Fibroblast of skin of right quadriceps (primary cell): Measurements from ENCODE around the gene DRC7.

ENCODE experiments used
- DNase-seq: peaks from one replicate; pipeline ENCODE4 v3.0.0-alpha.2; 2013

Gene DRC7

GRCh38 chr16:57753448-57754353, 59.1 kb downstream of the DRC7 start:
- DNase-seq, result no peak

- no peak for DNase-seq
Observed at GRCh38 chr16:57754354-57755060, 59.9 kb downstream of the DRC7 start.

DNA sequence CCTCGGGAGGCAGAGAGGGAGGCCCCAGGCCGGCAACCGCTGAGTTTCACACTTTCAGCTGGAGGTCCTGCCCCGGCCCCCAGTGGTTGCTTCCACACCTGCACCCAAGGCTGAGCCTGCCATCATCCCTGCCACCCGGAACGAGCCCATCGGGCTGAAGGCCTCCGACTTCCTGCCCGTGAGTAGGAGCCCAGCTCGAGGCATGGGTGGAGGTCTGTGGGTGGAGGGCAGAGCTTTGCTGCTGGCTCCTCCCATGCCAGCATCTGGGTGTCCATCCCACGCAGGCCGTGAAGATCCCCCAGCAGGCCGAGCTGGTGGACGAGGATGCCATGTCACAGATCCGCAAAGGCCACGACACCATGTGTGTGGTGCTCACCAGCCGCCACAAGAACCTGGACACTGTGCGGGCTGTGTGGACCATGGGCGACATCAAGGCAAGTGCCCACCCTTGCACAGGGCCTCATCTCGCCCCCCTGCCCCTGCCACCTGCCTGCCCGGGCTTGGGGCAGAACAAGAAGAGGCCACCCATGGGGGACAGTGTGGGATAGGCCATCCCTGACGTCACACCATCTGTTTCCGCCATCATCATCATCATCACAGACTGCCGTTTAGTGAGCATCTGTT, 60.6 kb downstream of the DRC7 start:
- DNase-seq, result no peak

- DNase-seq, result no peak
Observed at GRCh38 chr16:57755726-57756423, 61.3 kb downstream of the DRC7 start.

GRCh38 chr16:57756424-57757325, 62.1 kb downstream of the DRC7 start:
- no peak for DNase-seq

DNA sequence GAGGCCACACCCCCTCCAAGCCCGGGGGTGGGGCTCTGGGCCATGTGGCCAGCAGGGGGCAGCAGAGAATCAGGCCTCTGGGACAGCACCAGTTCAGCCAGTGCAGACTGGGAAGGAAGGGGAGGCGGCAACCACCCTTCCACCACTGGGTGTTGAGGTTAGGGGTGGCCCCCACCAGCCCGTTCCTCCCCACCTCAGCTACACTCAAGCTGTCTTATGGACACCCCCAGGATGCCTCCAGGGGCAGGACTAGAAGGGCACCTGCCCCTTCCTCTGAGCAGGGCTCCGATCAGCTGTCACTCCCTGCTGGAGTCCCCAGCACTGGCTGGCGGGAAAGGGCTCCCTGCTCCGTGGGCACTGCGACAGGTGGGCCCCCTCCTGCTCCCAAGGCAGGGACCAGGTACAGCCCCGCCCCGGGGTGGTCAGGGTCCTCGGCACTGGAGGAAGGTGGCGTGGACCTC, 62.8 kb downstream of the DRC7 start:
- DNase-seq, result peak; percentile 56

- no peak for DNase-seq
Observed at GRCh38 chr16:57757883-57758282, 63.3 kb downstream of the DRC7 start.

DNA sequence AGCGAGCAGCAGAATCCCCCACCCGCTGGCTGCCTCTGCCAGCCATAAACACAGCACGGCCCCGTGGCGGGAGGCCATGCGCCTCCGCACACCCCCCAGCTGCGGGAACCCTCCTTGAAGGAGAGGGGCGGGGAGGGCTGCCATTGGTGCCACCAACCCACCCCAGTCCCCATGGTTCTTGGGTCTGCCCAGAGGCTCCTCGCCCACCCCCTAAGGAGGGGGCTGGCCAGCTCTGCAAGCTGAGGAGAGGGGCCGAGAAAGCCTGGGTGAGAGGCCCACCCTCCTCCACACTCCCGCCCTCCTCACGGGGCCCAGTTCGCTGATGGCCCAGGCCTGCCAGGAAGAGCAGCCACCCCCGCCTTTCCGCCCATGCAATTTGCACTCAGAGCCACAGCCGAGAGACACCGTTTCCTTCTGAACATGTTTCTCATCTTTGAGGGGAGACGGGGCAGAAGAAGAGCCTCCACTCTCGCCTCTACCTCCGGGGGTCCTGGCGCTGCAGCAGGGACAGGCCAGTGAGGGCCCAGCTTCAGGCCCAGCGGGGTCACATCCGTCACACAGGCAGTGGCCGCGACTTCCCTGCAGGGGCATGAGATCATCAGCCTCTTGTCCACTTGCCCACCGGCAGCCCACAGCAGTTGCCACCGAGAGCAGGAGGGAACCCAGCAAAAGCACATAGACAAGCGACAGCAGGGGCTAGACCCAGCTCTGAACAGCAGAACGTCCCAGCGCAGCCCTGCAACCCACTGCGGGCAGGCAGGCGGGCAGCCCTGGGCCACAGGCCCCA, 63.9 kb downstream of the DRC7 start:
- DNase-seq, result no peak

DNA sequence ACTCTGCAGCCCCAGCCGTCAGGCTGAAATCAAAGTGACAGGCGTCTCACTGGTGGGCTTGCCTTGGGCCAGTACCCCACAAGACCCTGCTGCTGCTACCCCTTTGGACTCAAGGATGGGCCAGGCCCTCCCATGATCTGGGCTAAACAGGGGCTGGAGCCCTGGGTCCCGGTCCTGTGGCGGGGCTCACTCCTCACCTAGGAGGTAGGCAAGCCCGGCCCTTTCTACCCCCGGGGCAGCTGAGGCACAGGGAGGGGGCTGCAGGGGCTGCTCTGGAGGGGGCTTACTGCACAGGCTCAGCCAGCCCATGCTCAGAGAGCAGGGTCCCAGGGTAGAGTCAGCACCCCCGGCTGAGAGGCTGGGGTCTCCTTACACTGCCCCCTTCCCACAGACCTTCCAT, 64.5 kb downstream of the DRC7 start:
- DNase-seq, result no peak

GRCh38 chr16:57759541-57760356, 65.1 kb downstream of the DRC7 start:
- DNase-seq, result no peak

- no peak for DNase-seq
Observed at GRCh38 chr16:57760357-57761160, 66.0 kb downstream of the DRC7 start.

DNA sequence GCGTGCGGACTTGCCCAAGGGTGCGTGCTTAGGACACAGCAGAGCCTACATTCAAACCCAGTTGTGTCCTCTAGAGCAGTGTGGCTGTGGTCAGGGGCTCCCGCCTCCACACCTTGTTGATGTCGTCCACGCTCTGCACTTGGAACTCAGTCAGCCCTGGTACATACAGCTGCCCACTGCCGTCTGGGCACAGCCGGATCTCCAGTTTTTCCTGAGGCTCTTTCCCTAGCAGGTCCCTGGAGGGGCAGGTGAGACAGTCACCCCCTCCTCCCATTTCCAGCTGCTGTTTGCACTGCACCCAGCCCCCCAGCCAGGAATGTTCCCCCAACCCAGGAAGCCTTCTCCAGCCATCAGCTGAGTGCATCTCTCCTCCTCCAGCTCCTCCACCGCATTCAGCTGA, 66.7 kb downstream of the DRC7 start:
- no peak for DNase-seq

DNA sequence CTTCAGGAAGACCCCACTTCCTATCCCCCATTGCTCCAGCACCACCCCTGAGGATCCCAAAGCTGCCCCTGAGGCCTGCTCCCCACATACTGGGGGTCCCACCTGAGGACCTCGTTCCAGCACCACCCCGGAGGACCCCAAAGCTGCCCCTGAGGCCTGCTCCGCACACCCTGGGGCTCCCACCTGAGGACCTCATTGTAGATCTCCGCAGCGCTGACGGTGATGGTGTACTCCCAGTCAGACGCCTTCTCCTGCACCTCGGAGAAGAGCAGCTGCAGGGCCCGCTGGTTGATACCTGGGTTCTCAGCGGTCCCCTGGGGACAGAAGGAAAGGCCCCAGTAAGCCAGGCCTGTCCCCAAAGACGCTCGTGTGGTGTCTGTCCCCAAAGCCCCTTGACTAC, 67.4 kb downstream of the DRC7 start:
- DNase-seq, result no peak

GRCh38 chr16:57762365-57763040, 67.9 kb downstream of the DRC7 start:
- DNase-seq, result no peak

DNA sequence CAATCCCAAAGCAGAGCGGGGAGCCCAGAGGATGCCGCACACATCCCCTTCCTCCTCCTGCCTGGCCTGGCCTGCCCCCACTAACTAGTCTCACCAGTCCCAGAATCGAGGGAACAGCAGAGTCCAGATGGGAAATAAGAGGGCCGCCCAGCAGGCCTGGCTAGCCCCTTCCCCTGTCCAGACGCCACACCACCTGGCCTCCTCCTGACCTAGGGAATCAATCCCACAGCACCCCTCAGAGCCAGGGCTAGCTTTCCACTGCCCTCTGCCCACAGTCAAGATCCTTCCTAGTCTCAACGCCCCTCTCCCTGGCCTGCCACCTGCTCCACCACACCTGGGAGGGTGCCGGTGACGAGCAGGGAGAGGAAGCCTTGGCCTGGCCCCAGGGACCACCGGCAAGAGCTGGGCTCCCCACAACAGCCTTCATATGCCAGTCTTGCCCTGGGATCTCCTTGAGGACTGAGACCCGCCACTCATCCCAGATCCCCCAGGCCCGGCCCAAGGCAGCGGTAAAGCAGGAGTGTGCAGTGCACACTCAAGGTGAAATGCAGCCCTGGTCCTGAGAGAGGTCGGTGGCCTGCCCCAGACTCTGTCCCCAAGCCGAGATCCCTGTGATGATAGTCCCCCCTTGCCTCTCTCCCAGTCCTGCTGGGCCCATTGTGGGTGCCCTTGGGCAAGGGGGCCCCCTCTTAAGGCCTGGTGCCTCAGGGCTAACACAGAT, 68.8 kb downstream of the DRC7 start:
- no peak for DNase-seq

DNA sequence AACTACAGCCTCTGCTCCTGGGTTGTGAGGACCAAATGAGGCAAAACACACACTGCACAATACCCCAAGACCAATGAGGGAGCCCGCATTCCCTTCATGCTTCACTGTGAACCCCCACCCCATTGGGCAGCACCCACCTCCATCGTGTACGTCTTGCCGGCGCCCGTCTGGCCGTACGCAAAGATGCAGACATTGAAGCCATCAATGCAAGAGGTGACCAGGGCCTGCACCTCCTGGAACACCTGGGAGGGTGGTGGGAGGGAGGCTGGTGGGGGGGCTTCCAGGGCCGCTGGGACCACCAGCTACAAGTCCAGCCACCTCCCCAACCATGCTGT, 69.4 kb downstream of the DRC7 start:
- no peak for DNase-seq

DNA sequence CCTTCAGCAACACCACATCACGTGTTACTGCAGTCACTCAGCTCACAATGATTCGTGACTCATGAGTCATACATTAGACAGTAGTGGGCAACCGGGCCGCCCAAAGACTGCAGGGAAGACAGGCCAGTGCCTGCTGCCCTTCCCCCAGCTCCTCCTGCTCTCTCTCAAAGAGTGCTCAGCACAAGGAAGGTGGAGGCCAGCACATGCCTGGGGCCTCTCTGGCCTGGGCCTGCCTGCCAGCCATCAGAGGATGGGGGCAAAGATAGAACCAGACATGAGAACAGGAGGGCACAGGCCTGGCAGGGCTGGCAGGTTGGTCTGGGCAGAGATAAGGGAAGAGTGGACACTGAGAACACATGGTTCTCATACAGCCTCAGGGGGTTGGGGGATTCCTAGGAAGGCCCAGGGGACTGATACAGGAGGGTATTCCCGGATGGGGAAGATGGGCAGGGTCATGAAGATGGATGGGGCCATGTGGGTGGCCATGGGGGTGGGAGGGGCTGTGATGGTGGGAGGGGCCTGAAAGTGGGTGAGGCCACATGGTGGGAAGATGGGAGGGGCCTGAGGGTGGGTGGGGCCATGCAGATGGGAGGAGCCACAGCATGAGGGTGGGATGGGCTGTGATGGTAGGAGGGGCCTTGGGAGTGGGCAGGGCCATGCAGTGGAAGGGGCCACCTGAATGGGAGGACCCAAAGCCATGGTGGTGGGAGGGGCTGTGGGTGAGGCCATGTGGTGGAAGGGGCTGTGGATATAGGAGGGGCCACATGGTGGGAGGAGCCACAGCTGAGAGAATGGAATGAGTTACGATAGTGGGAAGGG, 69.9 kb downstream of the DRC7 start:
- DNase-seq, result peak; percentile 86
